Measurements from ENCODE around the gene HPRT1.

Gene HPRT1

GRCh38 chrX:134542485-134542884 is 82.5 kb downstream of the HPRT1 start:
- Histone ChIP-seq H3K27me3 (ENCODE audit: insufficient read depth, poor library complexity, severe bottlenecking) (no peaks in the 10 kb centered on the region), H3K27ac (replicated peaks) (no peak overlapping the region), H3K4me3 (replicated peaks; ENCODE audit: insufficient read depth, low read length) (no peak overlapping the region)
- peak in 1 of 2 experiments; percentile 42 for DNase-seq (ENCODE audit: low read depth in 1 of 2, low spot score in 1 of 2)
- no peak for TF ChIP-seq REST (IDR thresholded peaks at IDR 0.05; ENCODE audit: insufficient replicate concordance, low read depth)

DNA sequence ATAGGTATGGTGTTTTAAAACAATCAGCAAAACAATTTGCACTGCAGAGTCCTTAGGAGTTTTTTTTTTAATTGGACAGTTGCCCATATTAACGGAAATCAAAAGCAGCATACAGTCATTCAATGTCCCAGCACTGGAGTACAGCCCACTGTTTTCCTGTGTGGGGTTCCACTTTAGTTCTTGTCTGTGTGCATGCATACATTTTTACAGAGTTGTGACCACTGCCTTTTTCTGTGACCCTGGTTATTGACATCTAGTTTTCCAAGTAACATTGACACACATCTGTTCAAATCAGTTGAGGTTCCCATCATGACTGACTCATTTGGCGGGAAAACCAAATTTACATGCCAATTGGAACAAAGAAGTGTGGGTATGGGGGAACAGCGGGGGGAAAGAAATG is 83.3 kb downstream of the HPRT1 start:
- Histone ChIP-seq H3K4me3 (replicated peaks; ENCODE audit: insufficient read depth, low read length) (no peak overlapping the region), H3K27ac (replicated peaks) (no peak overlapping the region), H3K27me3 (ENCODE audit: insufficient read depth, poor library complexity, severe bottlenecking) (no peaks in the 10 kb centered on the region)
- TF ChIP-seq REST (IDR thresholded peaks at IDR 0.05; ENCODE audit: insufficient replicate concordance, low read depth) (no peak), SPI1 (IDR thresholded peaks at IDR 0.05; ENCODE audit: borderline replicate concordance, low read depth) (no peak), POLR2AphosphoS5 (IDR thresholded peaks at IDR 0.05; ENCODE audit: low read depth) (no peak), GABPA (IDR thresholded peaks at IDR 0.05; ENCODE audit: low read depth) (no peak)
- TF ChIP-seq, protein P1, sequence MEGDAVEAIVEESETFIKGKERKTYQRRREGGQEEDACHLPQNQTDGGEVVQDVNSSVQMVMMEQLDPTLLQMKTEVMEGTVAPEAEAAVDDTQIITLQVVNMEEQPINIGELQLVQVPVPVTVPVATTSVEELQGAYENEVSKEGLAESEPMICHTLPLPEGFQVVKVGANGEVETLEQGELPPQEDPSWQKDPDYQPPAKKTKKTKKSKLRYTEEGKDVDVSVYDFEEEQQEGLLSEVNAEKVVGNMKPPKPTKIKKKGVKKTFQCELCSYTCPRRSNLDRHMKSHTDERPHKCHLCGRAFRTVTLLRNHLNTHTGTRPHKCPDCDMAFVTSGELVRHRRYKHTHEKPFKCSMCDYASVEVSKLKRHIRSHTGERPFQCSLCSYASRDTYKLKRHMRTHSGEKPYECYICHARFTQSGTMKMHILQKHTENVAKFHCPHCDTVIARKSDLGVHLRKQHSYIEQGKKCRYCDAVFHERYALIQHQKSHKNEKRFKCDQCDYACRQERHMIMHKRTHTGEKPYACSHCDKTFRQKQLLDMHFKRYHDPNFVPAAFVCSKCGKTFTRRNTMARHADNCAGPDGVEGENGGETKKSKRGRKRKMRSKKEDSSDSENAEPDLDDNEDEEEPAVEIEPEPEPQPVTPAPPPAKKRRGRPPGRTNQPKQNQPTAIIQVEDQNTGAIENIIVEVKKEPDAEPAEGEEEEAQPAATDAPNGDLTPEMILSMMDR (IDR thresholded peaks at IDR 0.05; ENCODE audit: insufficient read depth, low read length) = no peak
- no peak for DNase-seq (ENCODE audit: low read depth in 1 of 2, low spot score in 1 of 2)

- no peak overlapping the region for H3K4me3 ChIP-seq (replicated peaks; ENCODE audit: insufficient read depth, low read length)
- no peak for DNase-seq (ENCODE audit: low read depth in 1 of 2, low spot score in 1 of 2)
- no peak overlapping the region for H3K27ac ChIP-seq (replicated peaks)
- no peaks in the 10 kb centered on the region for H3K27me3 ChIP-seq (ENCODE audit: insufficient read depth, poor library complexity, severe bottlenecking)
- TF ChIP-seq GABPA (IDR thresholded peaks at IDR 0.05; ENCODE audit: low read depth) = no peak
- no peak for TF ChIP-seq REST (IDR thresholded peaks at IDR 0.05; ENCODE audit: insufficient replicate concordance, low read depth)
- no peak for TF ChIP-seq POLR2AphosphoS5 (IDR thresholded peaks at IDR 0.05; ENCODE audit: low read depth)
- no peak for TF ChIP-seq SPI1 (IDR thresholded peaks at IDR 0.05; ENCODE audit: borderline replicate concordance, low read depth)
- TF ChIP-seq, protein P1 (IDR thresholded peaks at IDR 0.05; ENCODE audit: insufficient read depth, low read length) = no peak
Observed at GRCh38 chrX:134544135-134544512, 84.2 kb downstream of the HPRT1 start.
